HG02884 (cell line): ENCODE results near the gene NOS1.
"Not testable (repeated sequence)": the region's sequence is repeated elsewhere in the genome, so short reads cannot be mapped to it uniquely, and the experiment has no call there.

Source experiments
- ATAC-seq: cut with Tn5 transposase; IDR thresholded peaks from one replicate; pipeline ENCODE4 v1.9.1; 2021; ENCODE audit warnings: mild to moderate bottlenecking, moderate library complexity; ENCODE audit not compliant: unreplicated experiment

NOS1 gene

GRCh38 chr12:117273091-117273490 lies 88.3 kb downstream of the NOS1 start:
- no peak for ATAC-seq

GRCh38 chr12:117272690-117273089 lies 88.7 kb downstream of the NOS1 start:
- no peak for ATAC-seq

- no peak for ATAC-seq
These were observed 98.7 kb downstream of the NOS1 start for GRCh38 chr12:117262749-117263148.

GRCh38 chr12:117261247-117261646 lies 100.2 kb downstream of the NOS1 start:
- no peak for ATAC-seq

GRCh38 chr12:117255386-117255785 lies 106.0 kb downstream of the NOS1 start:
- ATAC-seq = no peak

- no peak for ATAC-seq
These were observed 117.9 kb downstream of the NOS1 start for GRCh38 chr12:117243488-117243887.

- no peak for ATAC-seq
These were observed 119.7 kb downstream of the NOS1 start for GRCh38 chr12:117241697-117242096.

GRCh38 chr12:117240081-117240755 lies 121.2 kb downstream of the NOS1 start:
- ATAC-seq = no peak

- no peak for ATAC-seq
These were observed 124.9 kb downstream of the NOS1 start for GRCh38 chr12:117236456-117237001.

- ATAC-seq = no peak
These were observed 126.2 kb downstream of the NOS1 start for GRCh38 chr12:117235261-117235660.

GRCh38 chr12:117234441-117234840 lies 127.0 kb downstream of the NOS1 start:
- ATAC-seq = no peak

GRCh38 chr12:117231750-117232149 lies 129.7 kb downstream of the NOS1 start:
- no peak for ATAC-seq

- no peak for ATAC-seq
These were observed 133.2 kb downstream of the NOS1 start for GRCh38 chr12:117228239-117228638.

GRCh38 chr12:117227000-117227653 lies 134.3 kb downstream of the NOS1 start:
- ATAC-seq = no peak

GRCh38 chr12:117226505-117226904 lies 134.9 kb downstream of the NOS1 start:
- no peak for ATAC-seq

- ATAC-seq = no peak
These were observed 136.2 kb downstream of the NOS1 start for GRCh38 chr12:117225179-117225578.

GRCh38 chr12:117220947-117221346 lies 140.5 kb downstream of the NOS1 start:
- not testable (repeated sequence) for ATAC-seq

GRCh38 chr12:117218149-117218548 lies 143.3 kb downstream of the NOS1 start:
- ATAC-seq = no peak

GRCh38 chr12:117216686-117217085 lies 144.7 kb downstream of the NOS1 start:
- ATAC-seq = no peak

GRCh38 chr12:117214797-117215196 lies 146.6 kb downstream of the NOS1 start:
- no peak for ATAC-seq

- ATAC-seq = no peak
These were observed 148.1 kb downstream of the NOS1 start for GRCh38 chr12:117213295-117213808.

GRCh38 chr12:117212563-117213190 lies 148.7 kb downstream of the NOS1 start:
- ATAC-seq = no peak
